HG03354 (cell line): ENCODE measurements around the gene TSGA10IP.

ENCODE experiments used
- ATAC-seq: cut with Tn5 transposase; IDR thresholded peaks from one replicate; pipeline ENCODE4 v1.9.1; 2021; ENCODE audit warnings: mild to moderate bottlenecking; ENCODE audit not compliant: unreplicated experiment, poor library complexity, severe bottlenecking

The TSGA10IP gene

DNA sequence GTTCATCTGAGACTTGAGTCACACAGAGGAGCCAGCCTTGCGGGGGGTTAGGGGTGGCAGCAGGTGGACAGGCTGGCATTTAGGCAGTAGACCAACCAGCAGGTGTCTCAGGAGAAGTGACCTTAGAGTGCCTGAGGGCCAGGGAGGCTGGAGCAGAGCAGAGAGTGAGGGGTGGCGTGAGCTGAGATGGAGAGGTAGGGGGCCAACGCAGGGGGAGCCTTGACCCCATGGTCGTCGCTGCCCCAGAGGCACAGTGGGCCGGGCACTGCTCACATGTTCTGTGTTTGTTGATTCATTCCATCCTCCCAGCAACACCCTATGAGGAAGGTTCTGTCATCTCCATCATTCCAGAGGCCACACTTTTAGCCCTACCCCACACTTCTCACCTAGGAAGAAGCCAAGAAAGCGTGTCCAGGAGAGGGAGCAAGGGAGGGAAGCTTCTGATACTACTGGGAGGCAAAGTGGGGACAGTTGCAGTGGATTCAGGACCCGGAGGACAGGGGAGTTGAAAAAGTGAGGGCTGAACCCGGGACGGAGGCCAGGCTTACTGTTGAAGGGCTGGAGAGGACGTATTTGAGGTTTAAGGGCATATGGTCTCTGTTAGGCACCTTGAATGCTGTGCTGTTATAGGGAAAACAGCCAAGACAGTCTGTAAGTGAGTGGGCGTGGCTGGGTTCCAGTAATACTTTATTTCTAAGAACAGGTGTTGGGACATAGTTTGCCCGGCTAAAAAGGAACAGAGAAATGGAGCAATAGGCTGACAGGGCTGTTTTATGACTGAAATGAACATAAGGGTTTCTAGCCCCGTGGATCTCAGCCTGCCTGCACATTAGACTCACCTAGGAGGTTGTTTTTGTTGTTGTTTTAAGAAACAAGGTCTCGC, 23.6 kb downstream of the TSGA10IP start:
- no peak for ATAC-seq

DNA sequence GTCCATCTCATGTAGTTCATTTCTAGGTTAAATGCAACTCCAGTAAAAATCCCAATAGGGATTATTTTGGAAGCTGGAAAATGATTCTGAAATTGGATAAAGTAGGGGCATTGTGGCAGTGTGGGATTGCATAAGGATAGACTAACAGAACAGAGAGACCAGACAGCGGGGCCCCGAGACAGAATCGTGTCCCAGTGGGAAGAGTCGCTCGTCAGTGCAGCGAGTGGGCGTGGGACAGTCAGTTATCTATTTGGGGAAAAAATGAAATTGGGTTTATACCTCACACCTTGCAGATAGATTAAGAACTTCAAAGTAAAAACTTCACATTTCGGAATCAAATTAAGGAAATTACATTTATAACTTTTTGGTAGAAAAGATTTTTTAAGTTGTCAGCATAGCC, 26.8 kb downstream of the TSGA10IP start:
- no peak for ATAC-seq

- ATAC-seq, result no peak
These were observed 28.3 kb downstream of the TSGA10IP start for GRCh38 chr11:65973439-65974110.

DNA sequence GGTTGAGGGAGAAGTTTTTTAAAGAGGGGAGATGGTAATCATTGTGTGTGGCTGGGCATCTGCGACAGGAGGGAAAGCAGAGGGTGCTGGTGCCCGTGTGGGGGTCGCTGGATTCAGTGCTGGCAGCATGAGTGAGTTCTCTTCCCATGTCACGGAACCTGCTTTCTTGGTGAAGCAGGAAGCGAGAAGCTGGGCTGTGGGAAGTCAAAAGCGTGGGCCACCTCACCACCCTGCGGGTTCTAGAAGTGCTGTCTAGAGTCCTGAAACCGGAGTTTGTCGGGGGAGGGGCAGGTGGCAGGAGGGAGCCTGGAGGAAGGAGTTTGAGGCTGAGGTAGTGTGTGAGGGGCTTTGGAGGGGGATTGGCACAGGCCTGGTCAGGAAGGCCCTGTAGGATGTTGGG, 30.5 kb downstream of the TSGA10IP start:
- no peak for ATAC-seq

GRCh38 chr11:65976216-65977176, 31.2 kb downstream of the TSGA10IP start:
- ATAC-seq, result no peak

GRCh38 chr11:65977621-65978390, 32.5 kb downstream of the TSGA10IP start:
- ATAC-seq, result no peak

- ATAC-seq, result no peak
These were observed 33.3 kb downstream of the TSGA10IP start for GRCh38 chr11:65978391-65979238.

- ATAC-seq, result no peak
These were observed 34.0 kb downstream of the TSGA10IP start for GRCh38 chr11:65979261-65979759.

DNA sequence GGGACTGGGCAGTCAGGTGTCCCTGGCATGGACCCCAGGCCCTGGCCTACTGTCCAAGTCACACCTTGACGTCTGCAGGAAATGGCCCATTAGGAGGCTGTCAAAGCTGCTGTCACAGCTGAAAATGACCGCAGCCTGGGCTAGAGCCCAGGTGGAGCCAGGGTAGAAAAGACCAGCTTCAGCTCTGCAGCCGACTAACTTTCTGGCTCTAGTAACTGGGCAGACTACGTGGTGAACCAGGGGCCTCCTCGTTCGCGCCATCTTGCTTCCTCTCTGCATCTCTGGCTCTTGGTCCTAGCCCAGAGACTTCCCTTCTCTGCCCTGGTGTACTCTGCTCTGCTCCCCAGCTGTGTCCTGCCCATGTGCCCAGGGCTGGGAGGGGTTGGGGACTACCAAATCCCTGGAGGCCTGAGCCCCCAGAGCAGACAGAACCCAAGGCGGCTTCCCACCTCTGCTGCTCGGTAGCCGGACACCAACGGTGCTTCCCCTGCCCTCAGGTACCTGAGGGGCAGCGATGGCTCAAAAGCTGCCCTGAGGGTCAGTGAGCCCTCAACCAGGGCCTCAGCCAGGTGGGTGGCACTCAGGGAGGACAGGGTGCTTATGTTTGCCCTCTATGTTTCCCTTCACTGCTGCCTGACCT, 35.9 kb downstream of the TSGA10IP start:
- no peak for ATAC-seq

DNA sequence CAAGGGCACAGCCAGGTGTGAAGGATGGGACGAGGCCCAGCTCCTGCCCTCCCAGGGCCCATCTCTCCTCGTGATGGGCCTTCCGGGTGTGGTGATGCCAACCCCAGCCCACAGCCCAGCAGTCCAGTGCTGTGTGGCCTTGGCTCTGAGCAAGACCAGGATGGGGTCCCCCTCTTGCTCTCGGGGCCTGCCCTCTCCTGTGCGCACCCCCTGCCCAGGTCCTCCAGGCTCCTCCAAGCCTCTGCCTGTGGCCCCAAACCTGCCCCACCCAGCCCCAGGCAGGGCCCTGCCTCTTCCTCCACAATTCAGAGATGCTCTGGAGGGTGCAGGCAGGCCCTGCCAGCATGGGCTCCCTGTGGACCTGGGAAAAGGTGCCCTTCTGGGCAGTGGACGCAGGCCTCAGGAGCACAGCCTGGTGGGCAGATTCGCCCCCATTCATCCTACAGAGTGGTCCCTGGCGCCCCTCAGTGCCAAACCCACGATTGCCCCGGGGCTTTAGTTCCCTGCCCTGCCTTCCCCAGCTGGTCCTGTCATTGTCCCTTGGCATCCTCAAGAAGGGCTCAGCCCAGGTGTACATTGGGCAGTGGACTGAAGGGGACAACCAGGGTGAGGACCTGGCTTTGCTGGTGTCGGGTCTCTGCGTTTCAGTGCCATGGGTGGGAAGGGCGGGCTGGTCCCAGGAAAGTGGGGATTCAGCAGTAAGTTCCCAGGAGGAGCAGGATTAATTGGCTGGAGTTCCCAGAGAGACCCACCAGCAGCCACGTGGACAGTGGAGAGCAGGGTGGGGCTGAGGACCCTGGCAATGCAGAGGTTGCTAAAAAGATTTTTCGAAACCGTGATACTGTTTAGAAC, 36.9 kb downstream of the TSGA10IP start:
- no peak for ATAC-seq

GRCh38 chr11:65982824-65983588, 37.7 kb downstream of the TSGA10IP start:
- no peak for ATAC-seq

DNA sequence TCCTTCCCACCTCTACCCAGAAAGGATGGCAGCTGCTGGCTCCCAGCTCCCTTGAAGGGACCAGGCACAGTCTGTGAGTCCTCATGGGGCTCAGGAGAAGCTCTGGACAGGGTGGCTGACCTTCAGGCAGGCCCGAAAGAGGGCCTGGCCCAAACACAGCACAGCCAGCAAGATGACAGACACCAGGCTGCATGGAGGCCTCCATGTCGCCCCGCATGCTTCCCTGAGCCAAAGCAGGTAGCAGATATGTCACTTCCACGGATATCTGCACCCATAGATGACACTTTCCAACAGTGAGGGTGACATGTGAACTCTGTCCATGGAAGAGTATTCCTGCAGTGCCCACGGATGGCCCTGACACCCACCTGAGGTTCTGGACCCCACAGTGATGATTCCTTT, 38.3 kb downstream of the TSGA10IP start:
- ATAC-seq, result no peak

DNA sequence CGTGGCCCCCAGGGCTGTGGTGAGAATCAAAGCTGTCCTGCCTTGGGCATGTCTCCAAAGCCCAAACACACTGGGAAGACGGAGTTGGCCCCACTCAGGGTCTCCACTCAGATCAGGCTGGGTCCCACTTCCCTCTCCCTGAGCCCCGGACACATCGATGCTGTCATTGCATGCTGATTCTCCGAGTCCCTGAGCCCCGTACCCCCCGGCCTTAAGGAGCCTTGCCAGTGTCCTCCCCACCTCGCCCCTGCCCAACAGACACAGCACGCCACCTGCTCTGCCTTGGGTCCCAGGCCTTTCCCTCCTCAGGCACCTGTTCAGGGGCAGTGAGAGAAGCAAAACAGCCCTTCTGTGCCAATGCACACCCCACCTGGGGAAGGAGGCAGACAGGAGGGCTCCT, 42.1 kb downstream of the TSGA10IP start:
- ATAC-seq, result no peak

- ATAC-seq, result peak; percentile 98
These were observed 43.7 kb downstream of the TSGA10IP start for GRCh38 chr11:65988791-65989592.

- no peak for ATAC-seq
These were observed 46.8 kb downstream of the TSGA10IP start for GRCh38 chr11:65992056-65992455.
